Activated CD8-positive, alpha-beta memory T cell treated with anti-CD3 and anti-CD28 coated beads for 1 hour (primary cell): Measurements from ENCODE around the gene ADAR.
"Not testable (repeated sequence)": the region's sequence is repeated elsewhere in the genome, so short reads cannot be mapped to it uniquely, and the experiment has no call there.

Experiments used
- DNase-seq, 2 donors: peaks; one replicate each; pipeline ENCODE4 v3.0.0-alpha.2; 2020; ENCODE audit warnings: low read depth in 1 of 2; ENCODE audit errors: extremely low read depth in 1 of 2

The ADAR gene, protein sequence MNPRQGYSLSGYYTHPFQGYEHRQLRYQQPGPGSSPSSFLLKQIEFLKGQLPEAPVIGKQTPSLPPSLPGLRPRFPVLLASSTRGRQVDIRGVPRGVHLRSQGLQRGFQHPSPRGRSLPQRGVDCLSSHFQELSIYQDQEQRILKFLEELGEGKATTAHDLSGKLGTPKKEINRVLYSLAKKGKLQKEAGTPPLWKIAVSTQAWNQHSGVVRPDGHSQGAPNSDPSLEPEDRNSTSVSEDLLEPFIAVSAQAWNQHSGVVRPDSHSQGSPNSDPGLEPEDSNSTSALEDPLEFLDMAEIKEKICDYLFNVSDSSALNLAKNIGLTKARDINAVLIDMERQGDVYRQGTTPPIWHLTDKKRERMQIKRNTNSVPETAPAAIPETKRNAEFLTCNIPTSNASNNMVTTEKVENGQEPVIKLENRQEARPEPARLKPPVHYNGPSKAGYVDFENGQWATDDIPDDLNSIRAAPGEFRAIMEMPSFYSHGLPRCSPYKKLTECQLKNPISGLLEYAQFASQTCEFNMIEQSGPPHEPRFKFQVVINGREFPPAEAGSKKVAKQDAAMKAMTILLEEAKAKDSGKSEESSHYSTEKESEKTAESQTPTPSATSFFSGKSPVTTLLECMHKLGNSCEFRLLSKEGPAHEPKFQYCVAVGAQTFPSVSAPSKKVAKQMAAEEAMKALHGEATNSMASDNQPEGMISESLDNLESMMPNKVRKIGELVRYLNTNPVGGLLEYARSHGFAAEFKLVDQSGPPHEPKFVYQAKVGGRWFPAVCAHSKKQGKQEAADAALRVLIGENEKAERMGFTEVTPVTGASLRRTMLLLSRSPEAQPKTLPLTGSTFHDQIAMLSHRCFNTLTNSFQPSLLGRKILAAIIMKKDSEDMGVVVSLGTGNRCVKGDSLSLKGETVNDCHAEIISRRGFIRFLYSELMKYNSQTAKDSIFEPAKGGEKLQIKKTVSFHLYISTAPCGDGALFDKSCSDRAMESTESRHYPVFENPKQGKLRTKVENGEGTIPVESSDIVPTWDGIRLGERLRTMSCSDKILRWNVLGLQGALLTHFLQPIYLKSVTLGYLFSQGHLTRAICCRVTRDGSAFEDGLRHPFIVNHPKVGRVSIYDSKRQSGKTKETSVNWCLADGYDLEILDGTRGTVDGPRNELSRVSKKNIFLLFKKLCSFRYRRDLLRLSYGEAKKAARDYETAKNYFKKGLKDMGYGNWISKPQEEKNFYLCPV

GRCh38 chr1:154607609-154608396 lies at the start of gene ADAR:
Gene ADAR, minus strand, starts transcription at chr1:154608186. Its CDS starts 180 bp downstream, at chr1:154608006.
- DNase-seq, result peak; percentile 75 to 80

GRCh38 chr1:154657556-154657955 lies 49.6 kb upstream of the ADAR start:
- DNase-seq, result no peak

DNA sequence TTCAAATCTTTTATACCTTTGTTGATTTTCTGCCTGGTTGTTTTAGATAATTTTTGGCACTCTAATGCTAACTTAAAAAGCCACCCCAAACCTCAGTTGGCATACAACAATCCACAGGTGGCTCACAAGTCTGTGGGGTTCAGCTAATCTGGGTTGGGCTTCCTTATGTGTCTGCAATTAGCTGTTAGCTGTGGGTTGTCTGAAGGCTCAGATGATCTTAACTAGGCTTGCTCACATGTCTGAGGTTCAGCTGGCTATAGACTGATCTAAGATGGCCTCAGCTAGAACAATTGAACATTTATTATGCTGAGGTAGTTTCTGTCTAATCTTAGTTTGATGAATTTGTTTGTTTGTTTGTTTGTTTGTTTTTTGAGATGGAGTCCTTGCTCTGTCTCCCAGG lies 44.9 kb upstream of the ADAR start:
- no peak for DNase-seq

- not testable (repeated sequence) for DNase-seq
Measured at GRCh38 chr1:154644724-154645123, 36.7 kb upstream of the ADAR start.

DNA sequence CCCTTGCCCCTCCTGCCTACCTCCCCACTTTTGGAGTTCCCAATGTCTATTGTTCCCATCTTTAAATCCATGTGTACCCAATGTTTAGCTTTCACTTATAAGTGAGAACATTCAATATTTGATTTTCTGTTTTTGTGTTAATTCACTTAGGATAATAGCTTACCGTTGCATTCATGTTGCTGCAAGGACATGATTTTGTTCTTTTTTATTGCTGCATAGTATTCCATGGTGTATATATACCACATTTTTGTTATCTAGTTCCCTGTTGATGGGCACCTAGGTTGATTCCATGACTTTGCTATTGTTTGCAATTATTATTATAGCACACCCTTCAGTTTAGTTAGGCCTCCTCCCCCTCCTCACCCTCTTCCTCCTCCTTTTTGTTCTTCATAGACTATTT lies 33.5 kb upstream of the ADAR start:
- DNase-seq, result no peak

DNA sequence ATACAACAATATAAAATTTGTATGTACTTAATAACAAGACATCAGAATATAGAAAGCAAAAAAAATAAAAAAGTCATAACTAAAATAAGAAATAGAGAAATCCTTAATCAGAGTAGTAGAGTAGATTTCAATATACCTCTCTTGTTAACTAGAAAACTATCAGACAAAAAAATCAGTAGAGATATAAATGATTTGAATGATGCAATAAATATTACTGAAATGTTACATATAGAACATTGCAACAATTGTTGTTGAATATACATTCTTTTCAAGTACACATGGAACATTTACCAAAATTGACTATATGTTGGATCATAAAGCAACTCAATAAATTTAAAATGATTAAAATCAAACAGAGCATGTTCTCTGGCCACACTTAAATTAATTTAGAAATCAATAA lies 31.9 kb upstream of the ADAR start:
- no peak for DNase-seq

DNA sequence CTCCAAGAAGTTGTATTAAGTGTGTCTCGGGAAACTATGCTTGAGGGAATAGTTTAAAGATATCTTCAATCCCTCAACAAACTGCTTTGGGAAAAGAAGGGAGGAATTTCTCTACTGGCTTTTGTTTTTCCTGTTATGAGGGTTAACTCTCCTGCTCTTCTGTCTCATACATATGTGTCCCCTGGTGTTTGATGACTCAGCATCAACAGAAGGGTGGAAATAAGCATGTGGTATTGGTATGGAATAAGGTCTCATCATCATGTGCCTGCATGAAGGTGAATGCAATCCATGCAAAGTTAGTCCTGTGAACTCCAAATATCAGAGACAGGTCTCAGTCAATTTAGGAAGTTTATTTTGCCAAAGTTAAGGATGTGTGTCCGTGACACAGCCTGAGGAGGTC lies 27.2 kb upstream of the ADAR start:
- no peak for DNase-seq

GRCh38 chr1:154629675-154630073 lies 21.7 kb upstream of the ADAR start:
- no peak for DNase-seq

- no peak for DNase-seq
Measured at GRCh38 chr1:154629061-154629674, 21.2 kb upstream of the ADAR start.

GRCh38 chr1:154628121-154628405 lies 20.1 kb upstream of the ADAR start:
- DNase-seq, result no peak

GRCh38 chr1:154627257-154628120 lies 19.5 kb upstream of the ADAR start:
- peak; percentile 85 to 89 for DNase-seq

- no peak for DNase-seq
Measured at GRCh38 chr1:154626456-154627256, 18.7 kb upstream of the ADAR start.

GRCh38 chr1:154624746-154625643 lies 17.0 kb upstream of the ADAR start:
- DNase-seq, result no peak

- DNase-seq, result no peak
Measured at GRCh38 chr1:154623358-154623757, 15.4 kb upstream of the ADAR start.

GRCh38 chr1:154622503-154623039 lies 14.6 kb upstream of the ADAR start:
- no peak for DNase-seq

- no peak for DNase-seq
Measured at GRCh38 chr1:154621875-154622274, 13.9 kb upstream of the ADAR start.

- DNase-seq, result no peak
Measured at GRCh38 chr1:154620751-154621150, 12.8 kb upstream of the ADAR start.
